T follicular helper cell (primary cell): ENCODE measurements around the gene LOXL1.

Experiments used
- DNase-seq: peaks from one replicate; pipeline ENCODE4 v3.0.0-alpha.2; 2020; ENCODE audit warnings: low read depth

Gene LOXL1

DNA sequence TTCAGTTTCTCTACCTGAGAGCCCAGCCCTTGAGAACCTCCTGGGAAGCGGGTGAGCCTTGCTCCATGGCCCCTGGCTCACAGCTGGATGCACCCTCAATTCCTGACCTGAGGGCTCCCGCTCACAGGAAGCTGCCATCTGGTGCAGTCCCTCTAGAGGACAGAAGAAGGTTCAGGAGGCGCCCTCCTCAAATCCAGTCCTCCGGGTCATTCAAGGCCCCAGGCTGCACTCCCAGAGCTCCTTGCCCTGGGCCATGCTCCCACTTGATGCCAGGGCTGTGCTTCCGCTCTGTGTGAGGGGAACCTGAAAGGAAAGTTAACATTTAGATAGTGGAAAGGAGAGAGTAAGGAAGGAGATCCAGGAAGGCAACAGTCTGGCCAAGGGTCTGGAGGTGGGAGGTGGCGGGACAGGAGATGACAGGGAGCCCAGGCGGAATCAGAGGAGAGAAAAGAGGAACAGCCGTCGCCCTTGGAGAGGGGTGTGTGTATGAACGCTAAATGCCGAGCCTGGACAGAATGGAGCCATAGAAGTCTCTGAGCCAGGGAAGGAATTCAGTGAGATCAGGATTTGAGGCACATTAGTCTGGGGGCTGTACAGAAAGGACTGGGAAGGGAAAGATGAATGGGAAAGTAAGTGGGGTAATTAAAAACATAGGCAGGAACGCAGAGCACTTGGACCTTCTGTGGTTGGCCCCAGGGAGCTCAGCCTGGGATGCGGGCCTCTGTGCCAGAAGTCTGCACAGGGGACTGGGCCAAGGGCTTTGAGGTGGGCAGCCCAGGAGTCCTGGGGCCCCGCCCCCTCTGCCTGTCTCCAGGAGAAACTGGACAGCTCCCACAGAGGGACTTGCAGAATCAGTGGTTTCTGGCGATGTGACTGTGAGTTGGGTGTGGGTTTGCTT, 26.8 kb upstream of the LOXL1 start:
- DNase-seq: no peak

- DNase-seq: no peak
Measured at GRCh38 chr15:73900095-73900712, 26.1 kb upstream of the LOXL1 start.

DNA sequence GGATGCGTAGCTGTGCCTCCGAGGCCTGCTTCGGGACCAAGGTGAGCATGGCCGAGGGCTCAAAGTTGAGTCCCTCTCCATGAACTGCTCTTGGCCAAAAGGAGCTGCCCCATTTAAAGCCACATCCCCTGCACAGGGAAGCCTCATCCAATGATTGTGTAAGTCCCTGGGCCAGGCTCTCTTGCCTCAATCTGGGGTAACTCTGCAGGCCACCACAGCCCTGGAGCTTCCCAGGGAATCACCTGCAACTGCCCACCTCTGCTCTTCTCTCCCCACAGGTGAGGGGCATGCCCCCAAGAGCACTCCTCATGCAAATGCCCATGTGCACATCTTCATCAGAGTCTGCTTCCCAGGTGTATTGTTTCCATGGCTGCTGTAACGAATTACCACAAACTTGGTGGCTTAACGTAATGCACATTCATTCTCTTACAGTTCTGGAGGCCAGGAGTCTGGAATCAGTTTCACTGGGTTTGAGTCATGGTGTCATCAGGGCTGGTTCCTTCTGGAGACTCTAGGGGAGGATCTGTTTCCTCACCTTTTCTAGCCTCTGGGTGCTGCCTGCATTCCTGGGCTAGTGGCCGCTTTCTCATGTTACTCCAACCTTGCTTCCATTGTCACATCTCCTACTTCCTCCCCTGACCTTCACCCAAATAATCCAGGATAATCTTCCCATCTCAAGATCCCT, 25.0 kb upstream of the LOXL1 start:
- no peak for DNase-seq

GRCh38 chr15:73902121-73903020, 23.9 kb upstream of the LOXL1 start:
- no peak for DNase-seq

DNA sequence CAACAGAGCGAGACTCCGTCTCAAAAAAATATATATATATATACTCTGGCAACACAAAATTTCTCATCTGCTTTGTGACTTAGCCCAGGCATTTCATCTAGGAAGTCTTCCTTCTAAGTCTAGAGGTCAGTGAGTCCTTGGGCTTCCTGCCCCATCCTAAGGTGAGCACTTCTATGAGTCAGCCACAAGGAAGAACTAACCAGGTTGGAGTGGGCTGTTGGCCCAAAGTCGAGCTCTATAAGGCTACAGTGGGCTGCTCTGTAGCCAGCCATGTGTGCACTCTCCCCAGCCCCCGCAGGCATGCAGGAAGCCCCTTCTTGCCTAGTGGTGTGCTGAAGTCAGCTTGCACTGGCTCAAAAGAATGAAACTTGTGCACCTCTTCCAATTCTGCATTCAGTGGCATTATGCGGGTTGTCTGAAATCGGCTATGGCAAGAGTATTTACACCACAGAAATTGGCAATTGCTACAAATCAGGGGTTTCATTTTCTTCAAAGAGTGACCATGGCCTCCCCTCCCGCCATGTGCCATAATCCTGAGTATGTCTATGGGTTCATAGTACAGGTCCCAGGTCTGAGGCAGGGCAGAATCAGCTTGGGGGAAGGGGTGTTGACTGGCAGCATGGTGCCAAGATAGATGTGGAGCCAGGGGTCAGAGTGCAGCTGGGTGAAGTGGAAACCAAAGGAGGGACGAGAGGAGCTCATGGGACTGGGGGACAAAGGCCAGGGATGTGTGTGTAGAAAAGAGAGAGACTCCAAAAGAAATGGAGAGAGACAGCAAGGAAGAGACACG, 22.0 kb upstream of the LOXL1 start:
- no peak for DNase-seq

DNA sequence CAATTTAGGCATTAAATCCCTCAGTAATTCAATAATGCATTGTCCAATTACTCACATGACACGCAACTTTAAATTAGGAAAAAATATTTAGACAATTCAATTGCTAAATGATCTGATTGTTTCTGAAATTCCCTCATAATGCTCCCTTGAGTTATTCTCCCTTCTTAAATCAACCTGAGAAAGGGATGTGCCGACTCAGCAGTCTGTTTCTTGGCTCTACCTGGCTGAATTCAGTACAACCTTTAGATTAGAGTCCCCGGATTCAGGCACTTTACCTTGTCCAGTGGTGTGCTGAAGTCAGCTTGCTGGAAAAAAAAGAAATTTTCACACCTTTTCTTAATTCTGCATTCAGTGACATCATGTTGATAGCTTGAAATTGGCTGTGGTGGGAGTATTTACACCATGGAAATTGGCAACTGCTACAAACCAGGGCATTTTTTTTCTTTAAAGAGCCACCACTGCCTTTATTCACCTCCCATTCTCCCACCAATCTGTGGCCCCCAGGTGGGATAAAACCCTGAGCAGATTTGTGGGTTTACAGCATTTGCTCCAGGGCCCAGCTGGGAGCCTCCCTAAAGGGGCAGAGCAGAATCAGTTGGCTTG, 20.9 kb upstream of the LOXL1 start:
- DNase-seq: no peak

DNA sequence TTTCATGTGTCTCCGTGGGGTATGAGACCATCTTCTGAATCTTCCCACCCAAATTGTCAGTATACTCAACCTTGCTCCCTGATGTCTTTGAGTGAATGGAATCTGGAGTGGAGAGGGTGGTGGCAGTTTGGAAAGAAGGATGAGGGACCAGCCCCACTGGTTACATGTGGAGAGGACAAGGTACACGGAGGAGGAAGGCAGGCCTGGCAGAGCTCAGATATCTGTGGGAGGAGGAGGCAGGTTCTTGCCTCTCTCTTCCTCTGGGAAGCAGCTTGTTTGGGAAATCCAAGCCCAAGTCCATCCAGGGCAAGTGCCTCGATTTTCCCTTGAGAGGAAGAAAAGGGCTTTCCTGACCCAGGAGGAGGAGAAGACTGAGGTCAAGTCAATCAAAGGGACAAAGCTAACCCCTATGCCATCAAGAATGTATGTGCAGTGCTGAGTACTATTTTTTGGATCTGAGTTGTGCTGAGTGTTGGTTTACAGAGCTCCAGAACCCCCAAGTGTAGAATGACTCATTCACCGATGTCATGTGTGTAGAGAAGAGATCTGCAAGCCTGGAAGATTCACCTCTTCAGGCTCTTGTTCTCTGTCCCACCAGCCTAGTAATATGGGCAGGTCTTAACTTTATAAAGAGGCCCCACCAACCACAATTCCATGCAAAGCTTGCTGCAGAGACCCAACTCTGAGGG, 19.8 kb upstream of the LOXL1 start:
- DNase-seq: no peak

DNA sequence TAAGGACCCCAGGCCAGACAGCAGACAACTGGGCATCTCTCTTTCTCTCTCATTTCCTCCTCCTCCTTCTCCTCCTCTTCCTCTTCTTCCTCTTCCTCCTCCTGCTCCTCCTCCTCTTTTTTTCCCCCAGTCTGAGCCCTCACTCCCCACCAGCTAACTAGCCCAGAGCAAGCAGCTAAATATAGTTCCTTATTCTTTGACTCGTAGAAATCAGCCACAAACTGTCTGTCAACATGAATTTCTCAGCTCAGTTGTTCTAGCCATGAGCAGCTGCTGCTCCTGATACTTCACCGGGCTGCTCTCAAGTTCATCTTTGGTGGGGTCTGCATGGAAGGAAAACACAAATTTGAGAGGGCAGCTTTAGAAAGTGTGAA, 19.2 kb upstream of the LOXL1 start:
- no peak for DNase-seq

DNA sequence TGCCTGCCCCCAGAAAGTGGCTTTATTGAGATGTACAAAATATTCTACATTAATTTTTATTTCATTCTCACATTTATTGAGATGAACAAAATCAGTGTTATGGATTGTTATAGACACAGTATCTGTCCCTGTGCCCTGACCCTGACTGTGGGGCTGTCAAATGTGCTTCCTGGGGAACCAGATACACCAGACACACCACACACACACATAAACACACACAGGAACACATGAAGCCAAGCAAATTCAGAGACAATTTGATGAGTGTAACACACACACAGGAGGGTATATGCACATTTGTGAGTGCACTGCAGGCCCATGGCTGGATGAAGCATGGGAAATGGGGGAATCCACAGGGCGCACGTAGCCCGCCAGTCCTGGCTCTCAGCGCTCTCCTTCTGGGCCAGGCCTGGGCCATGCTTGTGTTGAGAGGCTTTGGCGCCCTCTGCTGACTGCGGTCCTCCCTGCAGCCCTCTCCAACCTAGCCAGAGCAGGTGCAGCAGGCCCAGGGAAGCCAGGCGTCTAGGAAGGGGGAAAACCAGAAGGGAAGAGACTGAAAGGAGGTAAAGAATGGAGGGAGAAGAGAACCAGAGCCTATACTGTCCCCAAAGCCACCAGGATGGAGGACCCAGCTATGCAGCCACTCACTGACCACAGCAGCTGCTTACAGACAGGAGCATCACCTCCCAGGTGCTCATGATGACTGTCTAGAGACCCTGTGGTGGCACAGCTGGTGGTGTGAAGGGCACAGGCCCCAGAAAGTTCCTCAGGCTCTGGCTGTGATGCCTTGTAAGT, 18.0 kb upstream of the LOXL1 start:
- DNase-seq: peak; percentile 52

DNA sequence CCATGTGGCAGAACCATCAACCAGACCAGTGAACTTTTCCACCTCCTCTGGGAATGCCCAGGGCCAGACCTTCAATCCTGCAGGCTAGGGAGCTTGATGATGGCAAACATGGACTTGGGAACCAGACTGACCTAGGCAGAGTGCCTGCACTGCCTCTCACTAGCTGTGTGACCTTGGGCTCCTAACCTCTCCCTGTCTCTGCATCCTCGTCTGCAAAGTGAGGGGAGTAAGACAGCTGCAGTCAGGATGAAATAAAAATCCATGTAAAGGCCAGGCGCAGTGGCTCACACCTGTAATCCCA, 17.5 kb upstream of the LOXL1 start:
- no peak for DNase-seq

GRCh38 chr15:73909651-73910050, 16.6 kb upstream of the LOXL1 start:
- no peak for DNase-seq

DNA sequence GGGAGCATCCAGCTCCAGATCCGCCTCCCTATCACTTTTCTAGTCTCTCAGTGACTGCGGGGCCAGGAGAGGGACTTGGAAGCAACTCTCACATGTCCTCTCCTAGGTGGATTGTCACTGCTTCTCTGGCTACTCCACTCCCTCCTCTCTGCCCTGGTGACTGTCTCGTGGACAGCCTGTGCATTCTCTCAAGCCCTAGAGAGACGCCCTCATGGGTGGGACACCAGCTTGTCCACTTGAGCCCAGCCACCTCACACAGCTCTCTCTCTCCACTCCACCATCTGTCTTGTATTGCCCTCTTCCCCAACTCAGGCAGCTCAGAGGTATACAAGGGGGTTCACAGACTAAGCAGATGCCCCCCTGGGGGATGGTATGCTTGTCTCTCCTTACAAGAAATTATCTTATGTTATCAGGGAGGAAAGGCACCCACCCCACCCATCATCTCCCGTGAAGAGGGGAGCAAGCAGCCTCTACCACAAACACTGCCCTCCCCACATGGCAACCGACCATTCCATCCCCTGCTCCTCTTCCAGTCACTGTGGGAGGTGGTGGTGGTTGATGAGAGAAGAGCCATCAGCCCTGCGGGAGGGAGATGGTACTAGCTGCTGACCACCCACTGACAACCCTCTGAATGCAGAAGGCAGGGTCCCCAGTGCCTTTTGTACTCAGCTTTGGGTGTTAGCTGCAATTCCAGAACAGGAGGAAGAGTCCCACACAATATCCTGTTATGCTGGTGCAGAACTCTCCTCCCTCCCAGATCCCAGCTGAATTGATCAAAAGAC, 15.5 kb upstream of the LOXL1 start:
- no peak for DNase-seq

DNA sequence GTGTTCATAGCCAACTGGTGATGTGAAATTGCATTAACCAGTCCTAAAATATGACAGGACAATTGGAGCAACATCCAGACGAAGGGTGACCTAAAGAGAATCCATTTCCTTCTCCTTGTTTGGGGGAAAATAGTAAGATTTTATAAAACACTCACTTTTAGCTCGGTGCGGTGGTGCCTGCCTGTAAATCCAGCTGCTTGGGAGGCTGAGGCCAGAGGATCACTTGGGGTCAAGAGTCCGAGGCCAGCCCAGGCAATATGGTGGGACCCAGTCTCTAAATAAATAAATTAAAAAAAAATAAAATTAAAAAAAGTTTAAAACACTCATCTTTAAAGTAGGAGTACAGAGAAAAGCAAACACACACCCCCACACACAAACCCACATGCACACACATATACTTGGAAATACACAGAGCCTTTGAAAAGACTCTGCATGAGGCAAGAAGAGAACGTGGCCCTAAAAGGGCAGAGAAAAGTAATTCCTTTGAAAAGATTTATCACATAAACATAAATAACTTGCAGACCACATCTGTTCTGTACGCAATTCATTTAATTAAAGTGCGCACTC, 14.1 kb upstream of the LOXL1 start:
- no peak for DNase-seq

DNA sequence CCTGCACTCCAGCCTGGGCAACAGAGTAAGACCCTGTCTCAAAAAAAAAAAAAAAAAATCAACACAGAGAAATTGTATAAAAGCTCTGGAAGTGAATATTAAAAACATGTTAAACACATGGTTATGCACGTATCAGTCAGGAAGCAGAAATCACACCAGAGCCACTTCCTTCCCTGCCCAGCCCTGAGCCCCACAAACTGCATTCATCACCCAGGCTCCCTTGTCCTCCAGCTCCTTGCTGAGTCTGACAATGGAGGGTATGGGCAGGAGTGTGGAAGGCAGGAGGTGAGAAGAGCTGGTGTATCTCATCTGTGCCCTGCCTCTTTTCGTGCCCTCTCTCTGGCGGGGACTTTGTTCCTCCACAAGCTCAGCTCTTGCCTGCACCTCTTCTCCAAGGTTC, 12.1 kb upstream of the LOXL1 start:
- no peak for DNase-seq

DNA sequence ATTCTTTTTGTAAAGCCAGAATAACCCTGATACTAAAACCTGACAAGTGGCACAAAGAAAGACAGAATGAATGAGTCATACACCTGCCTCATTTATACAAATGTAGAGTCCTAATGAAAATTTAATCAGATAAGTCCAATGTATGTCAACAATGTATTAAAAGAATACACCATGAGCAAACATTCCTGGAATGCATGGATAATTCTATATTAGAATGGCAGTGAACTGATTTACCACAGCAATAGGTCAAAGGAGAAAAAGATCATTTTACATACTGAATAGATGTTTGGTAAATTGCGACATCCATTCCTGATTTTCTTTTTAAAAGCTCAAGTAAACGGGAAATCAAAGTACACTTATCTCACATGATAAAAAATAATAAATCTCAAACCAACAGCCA, 11.2 kb upstream of the LOXL1 start:
- no peak for DNase-seq

DNA sequence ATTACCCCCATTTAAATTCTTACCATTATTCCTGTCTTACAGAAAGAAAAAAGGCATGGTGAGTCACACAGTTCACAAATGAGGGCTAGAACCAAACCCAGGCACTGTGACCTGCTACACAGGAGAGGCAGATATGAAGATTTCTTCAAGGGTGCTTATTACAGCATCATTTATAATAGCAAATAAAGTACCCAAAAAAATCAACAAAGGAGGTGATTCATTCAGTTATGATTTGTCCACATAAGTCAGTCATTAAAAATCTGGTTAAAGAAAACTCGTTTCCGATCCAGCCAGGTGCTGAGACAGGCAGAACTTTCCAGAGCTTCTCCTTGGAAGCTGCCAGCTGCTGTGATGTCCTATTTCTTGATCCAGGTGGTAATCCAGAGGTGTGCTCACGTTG, 7.5 kb upstream of the LOXL1 start:
- DNase-seq: no peak

DNA sequence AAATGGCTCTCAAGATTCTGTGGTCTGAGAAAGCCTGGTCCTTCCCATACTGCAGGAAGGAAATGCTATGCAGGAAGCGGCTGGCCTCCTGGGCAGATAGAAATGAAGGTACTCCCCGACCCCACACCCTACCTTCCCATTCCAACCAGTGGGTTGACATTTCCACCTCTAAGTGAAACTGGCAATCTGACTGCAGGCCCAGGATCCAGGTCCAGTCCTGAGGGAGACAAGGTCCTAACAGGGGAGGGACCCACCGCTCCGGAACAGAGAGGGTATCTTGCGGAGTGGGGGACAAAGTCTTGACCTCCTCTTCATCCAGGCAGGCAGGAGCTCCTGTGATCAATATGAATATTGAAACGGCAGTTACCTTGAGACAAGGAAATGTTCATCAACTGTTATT, 6.6 kb upstream of the LOXL1 start:
- DNase-seq: no peak

- no peak for DNase-seq
Measured at GRCh38 chr15:73921254-73921925, 4.9 kb upstream of the LOXL1 start.
